ENCODE measurements around the gene KCNK5.

DNA sequence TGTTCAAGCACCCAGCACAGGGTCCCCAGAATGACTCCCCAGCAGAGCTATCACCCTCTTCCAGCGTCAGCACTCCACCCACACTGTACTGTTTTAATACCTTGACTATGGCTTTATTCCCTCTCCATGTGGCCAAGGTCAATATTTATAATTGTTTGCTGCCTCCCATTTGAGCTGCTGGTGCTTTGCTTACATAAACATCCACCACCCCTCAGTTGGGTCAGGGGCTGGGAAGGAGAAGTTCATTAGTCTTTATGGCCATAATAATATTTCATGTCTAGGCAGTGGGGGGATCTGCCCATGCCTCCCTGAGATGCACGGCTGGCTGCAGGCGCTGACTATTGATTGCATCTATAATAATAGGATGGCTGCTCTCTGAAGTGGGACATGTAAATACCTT lies 72.5 kb downstream of the KCNK5 start:
- TF ChIP-seq, protein P1, sequence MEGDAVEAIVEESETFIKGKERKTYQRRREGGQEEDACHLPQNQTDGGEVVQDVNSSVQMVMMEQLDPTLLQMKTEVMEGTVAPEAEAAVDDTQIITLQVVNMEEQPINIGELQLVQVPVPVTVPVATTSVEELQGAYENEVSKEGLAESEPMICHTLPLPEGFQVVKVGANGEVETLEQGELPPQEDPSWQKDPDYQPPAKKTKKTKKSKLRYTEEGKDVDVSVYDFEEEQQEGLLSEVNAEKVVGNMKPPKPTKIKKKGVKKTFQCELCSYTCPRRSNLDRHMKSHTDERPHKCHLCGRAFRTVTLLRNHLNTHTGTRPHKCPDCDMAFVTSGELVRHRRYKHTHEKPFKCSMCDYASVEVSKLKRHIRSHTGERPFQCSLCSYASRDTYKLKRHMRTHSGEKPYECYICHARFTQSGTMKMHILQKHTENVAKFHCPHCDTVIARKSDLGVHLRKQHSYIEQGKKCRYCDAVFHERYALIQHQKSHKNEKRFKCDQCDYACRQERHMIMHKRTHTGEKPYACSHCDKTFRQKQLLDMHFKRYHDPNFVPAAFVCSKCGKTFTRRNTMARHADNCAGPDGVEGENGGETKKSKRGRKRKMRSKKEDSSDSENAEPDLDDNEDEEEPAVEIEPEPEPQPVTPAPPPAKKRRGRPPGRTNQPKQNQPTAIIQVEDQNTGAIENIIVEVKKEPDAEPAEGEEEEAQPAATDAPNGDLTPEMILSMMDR (IDR thresholded peaks at IDR 0.05) = no peak
- no peak for TF ChIP-seq POLR2A (IDR thresholded peaks at IDR 0.05)

Measured in uterus (tissue), 2 donors.